Common myeloid progenitor, CD34-positive (primary cell): Measurements from ENCODE around the gene SPPL3.

Experiments
- CTCF ChIA-PET: fragments of 350-600 bp; sonication (Branson Sonifier 250); formaldehyde crosslinking; loops from one replicate; lab custom pipeline; 2021; ENCODE audit warnings: antibody characterized with exemption; lab: Charles Lee
- POLR2A ChIA-PET: fragments of 350-600 bp; sonication (Branson Sonifier 250); formaldehyde crosslinking; loops from one replicate; lab custom pipeline; 2021; ENCODE audit warnings: antibody characterized with exemption; lab: Charles Lee
- DNase-seq, 3 donors: peaks; one replicate each; pipeline versions ENCODE4 v3.0.0 to v3.0.0-alpha.2; 2013
- H3K27ac ChIP-seq, 2 experiments: 1 replicate in 1 of 2; 2 replicates in 1 of 2; pipeline ENCODE4 v1.7.0; 2013; ENCODE audit warnings: inconsistent platforms in 2 of 2, low read length in 2 of 2, mild to moderate bottlenecking in 2 of 2, low read depth in 1 of 2, moderate library complexity in 1 of 2; ENCODE audit not compliant: severe bottlenecking in 2 of 2, insufficient read depth in 1 of 2, poor library complexity in 1 of 2
- H3K27me3 ChIP-seq, 5 experiments: replicated peaks in 2 of 5; 1 replicate in 3 of 5; 2 replicates in 2 of 5; pipeline versions ENCODE4 v1.6.1 to v1.7.0; 2013; ENCODE audit warnings: low read length in 4 of 5, mild to moderate bottlenecking in 2 of 5, moderate library complexity in 2 of 5, inconsistent platforms in 1 of 5; ENCODE audit not compliant: insufficient read depth in 5 of 5, control insufficient read depth in 4 of 5
- H3K36me3 ChIP-seq, 4 experiments: 1 replicate in 2 of 4; 2 replicates in 2 of 4; pipeline versions ENCODE4 v1.6.1 to v1.7.0; 2013; ENCODE audit warnings: low read length in 3 of 4, control low read depth in 1 of 4, mild to moderate bottlenecking in 1 of 4; ENCODE audit not compliant: control insufficient read depth in 4 of 4, insufficient read depth in 4 of 4
- H3K4me1 ChIP-seq, 4 experiments: 1 replicate in 3 of 4; 2 replicates in 1 of 4; pipeline versions ENCODE4 v1.6.1 to v1.7.1; 2013; ENCODE audit warnings: low read length in 3 of 4, mild to moderate bottlenecking in 3 of 4, control low read depth in 1 of 4, inconsistent platforms in 1 of 4, moderate library complexity in 1 of 4; ENCODE audit not compliant: control insufficient read depth in 4 of 4, insufficient read depth in 4 of 4; ENCODE audit errors: control extremely low read depth in 1 of 4
- H3K4me3 ChIP-seq, 7 experiments: 1 replicate in 4 of 7; 2 replicates in 3 of 7; pipeline versions ENCODE4 v1.5.1 to v1.7.0; 2013; ENCODE audit warnings: mild to moderate bottlenecking in 7 of 7, low read length in 6 of 7, moderate library complexity in 6 of 7, inconsistent platforms in 2 of 7, low read depth in 2 of 7, control low read depth in 1 of 7; ENCODE audit not compliant: insufficient read depth in 4 of 7, control insufficient read depth in 1 of 7; ENCODE audit errors: extremely low read depth in 1 of 7
- H3K9me3 ChIP-seq, 5 experiments: 1 replicate in 4 of 5; 2 replicates in 1 of 5; pipeline versions ENCODE4 v1.6.1 to v1.7.1; 2013; ENCODE audit warnings: low read length in 4 of 5, mild to moderate bottlenecking in 2 of 5, inconsistent platforms in 1 of 5, low read depth in 1 of 5, moderate library complexity in 1 of 5; ENCODE audit not compliant: control insufficient read depth in 4 of 5, insufficient read depth in 2 of 5; ENCODE audit errors: control extremely low read depth in 1 of 5
- WGBS: methylation state at CpG from one replicate; pipeline ENCODE4 v1.1.5; 2013; ENCODE audit not compliant: insufficient coverage; 5-methylcytosine and 5-hydroxymethylcytosine counted together

Gene SPPL3

GRCh38 chr12:120763250-120763649 is 140.9 kb downstream of the SPPL3 start:
- ChIA-PET CTCF (interaction anchor here (1.4 kb wide), 1 partner anchor 12 kb away, joined by 3 read pairs; no protein-coding TSS in a partner anchor), POLR2A (no interaction called here)
- H3K4me3 ChIP-seq: no peak overlapping the region
- H3K4me1 ChIP-seq: peaks cover 0 to 5% (median 0%) of the 10 kb centered on the region in 4 experiments
- H3K27me3 ChIP-seq: no peaks in the 10 kb centered on the region
- H3K9me3 ChIP-seq: no peaks in the 10 kb centered on the region
- DNase-seq: no peak
- peak overlapping the region in 1 of 2 experiments; percentile 23 for H3K27ac ChIP-seq
- WGBS: 66% methylated on average over 3 of the region's 3 CpGs
- H3K36me3 ChIP-seq: peaks cover 13 to 79% (median 51%) of the 10 kb centered on the region in 4 experiments

- Histone ChIP-seq H3K36me3 (peaks cover 10 to 68% (median 41%) of the 10 kb centered on the region in 4 experiments), H3K9me3 (no peaks in the 10 kb centered on the region), H3K27me3 (no peaks in the 10 kb centered on the region), H3K4me1 (peaks cover 0 to 5% (median 0%) of the 10 kb centered on the region in 4 experiments), H3K27ac (no peak overlapping the region), H3K4me3 (no peak overlapping the region)
- WGBS: 90% methylated on average over 4 of the region's 6 CpGs
- POLR2A ChIA-PET: no interaction called here
- CTCF ChIA-PET: no interaction called here
- DNase-seq: no peak
Measured at GRCh38 chr12:120762086-120762485, 142.1 kb downstream of the SPPL3 start.

DNA sequence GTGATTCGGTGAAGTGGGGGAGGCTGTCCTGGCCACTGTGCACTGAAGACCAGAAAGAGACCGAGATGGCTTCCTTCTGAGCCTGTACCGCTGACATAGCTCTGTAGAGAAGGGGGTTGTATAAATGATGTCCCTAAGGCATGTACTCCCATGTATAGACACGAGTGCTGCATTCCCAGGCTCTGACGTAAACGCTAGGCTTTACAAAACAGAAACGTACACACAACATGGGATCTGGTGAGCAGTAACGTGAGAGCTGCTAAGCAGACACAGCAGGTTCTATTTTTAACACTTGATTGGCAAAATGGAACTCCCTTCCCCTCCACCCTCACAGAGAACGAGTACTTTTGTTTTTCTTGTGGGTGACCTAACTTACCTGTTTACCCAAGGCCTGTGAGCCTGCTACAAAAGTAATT is 142.6 kb downstream of the SPPL3 start:
- no peaks in the 10 kb centered on the region for H3K9me3 ChIP-seq
- WGBS: 94% methylated on average over 9 of the region's 9 CpGs
- no peak overlapping the region for H3K27ac ChIP-seq
- DNase-seq: no peak
- no peak overlapping the region for H3K4me3 ChIP-seq
- H3K4me1 ChIP-seq: peaks cover 0 to 5% (median 0%) of the 10 kb centered on the region in 4 experiments
- no peaks in the 10 kb centered on the region for H3K27me3 ChIP-seq
- POLR2A ChIA-PET: no interaction called here
- H3K36me3 ChIP-seq: peaks cover 5 to 62% (median 36%) of the 10 kb centered on the region in 4 experiments
- CTCF ChIA-PET: no interaction called here

- DNase-seq: no peak
- Histone ChIP-seq H3K9me3 (no peaks in the 10 kb centered on the region), H3K4me3 (no peak overlapping the region), H3K4me1 (peaks cover 0 to 5% (median 0%) of the 10 kb centered on the region in 4 experiments), H3K36me3 (peaks cover 0 to 53% (median 27%) of the 10 kb centered on the region in 4 experiments), H3K27me3 (no peaks in the 10 kb centered on the region), H3K27ac (no peak overlapping the region)
- ChIA-PET CTCF (no interaction called here), POLR2A (no interaction called here)
- WGBS: 91% methylated on average over 20 of the region's 21 CpGs
Measured at GRCh38 chr12:120760349-120761254, 143.6 kb downstream of the SPPL3 start.

- peak in 1 of 3 donors; percentile 14 for DNase-seq
- Histone ChIP-seq H3K9me3 (peaks cover 0 to 8% (median 0%) of the 10 kb centered on the region in 5 experiments), H3K27ac (no peak overlapping the region), H3K36me3 (peaks cover 0 to 44% (median 21%) of the 10 kb centered on the region in 4 experiments), H3K4me1 (peaks cover 0 to 5% (median 0%) of the 10 kb centered on the region in 4 experiments), H3K4me3 (no peak overlapping the region), H3K27me3 (no peaks in the 10 kb centered on the region)
- ChIA-PET CTCF (no interaction called here), POLR2A (no interaction called here)
- WGBS: 93% methylated on average over 23 of the region's 27 CpGs
Measured at GRCh38 chr12:120759591-120760348, 144.4 kb downstream of the SPPL3 start.

DNA sequence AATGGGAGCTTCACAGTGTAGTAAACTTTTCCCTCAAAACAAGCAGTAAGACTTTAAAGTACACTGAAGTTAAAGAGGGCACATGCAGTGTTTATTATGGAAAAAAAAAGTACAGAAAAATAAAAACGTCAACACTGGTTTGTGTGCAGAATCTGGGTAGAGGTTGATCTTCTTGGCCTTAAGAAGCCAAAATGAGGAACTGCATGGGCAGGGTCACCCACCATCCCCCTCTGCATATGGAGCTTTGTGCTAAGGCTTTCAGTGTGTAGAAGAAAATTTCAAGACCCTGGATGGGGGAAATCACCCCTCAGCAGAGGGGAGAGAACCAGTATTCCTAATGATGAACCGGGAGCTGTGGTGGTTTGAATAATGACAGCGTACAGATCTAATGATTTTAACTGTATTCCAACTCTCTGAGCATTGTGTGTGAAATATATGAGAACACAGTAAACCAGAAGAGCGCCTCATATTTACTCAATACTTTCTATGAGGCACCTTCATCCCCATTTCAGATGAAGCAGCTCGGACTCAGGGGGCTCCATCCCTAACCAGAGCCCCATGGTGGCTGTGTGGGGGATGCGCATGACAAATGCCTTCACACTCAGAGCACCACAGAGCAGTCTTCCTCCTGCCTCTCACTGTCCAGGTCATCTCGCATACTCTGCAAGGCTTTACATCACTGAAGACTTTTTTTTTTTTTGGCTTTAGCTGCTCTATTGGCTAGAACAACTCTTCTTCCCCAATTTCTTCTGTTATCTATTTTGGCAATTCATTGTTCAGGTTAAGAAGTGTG is 145.2 kb downstream of the SPPL3 start:
- Histone ChIP-seq H3K4me1 (peaks cover 0 to 5% (median 0%) of the 10 kb centered on the region in 4 experiments), H3K27me3 (no peaks in the 10 kb centered on the region), H3K4me3 (no peak overlapping the region), H3K9me3 (peaks cover 0 to 8% (median 0%) of the 10 kb centered on the region in 5 experiments), H3K36me3 (peaks cover 0 to 38% (median 17%) of the 10 kb centered on the region in 4 experiments), H3K27ac (no peak overlapping the region)
- WGBS: 91% methylated on average over 4 of the region's 7 CpGs
- peak in 2 of 3 donors; percentile 11 to 15 for DNase-seq
- CTCF ChIA-PET: no interaction called here
- POLR2A ChIA-PET: no interaction called here
